ENCODE measurements around the gene WIPF2. TPM values are rescaled to one million over a fixed set of nuclear protein-coding genes. Genes with fewer than 3 reads are reported as not detected.

Gene WIPF2
- polyA plus RNA-seq, 12 donors = 12.7 to 73.8 (median 16.8) TPM

GRCh38 chr17:40243761-40244160, 24.7 kb downstream of the WIPF2 start:
- DNase-seq = no peak

DNA sequence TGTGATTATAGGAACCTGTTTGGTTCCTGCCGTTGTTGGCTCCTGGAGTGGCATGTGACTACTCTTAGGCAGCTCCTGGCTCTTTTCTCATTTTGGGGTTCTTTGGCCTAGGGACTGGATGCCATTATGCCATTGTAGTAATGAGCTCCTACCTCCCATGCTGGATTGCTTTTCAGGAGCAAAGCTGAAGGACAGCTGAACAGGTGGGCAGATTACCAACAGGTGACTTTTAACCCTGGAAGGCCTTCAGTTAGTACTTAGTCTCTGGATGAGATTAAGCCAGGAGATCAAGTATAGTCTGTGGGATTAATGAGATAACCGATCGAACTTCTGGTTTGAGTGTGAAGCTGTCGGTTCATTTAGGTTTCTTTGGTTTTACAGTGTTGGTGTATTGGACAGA, 25.2 kb downstream of the WIPF2 start:
- DNase-seq = no peak

- no peak for DNase-seq
Observed at GRCh38 chr17:40247926-40248495, 28.9 kb downstream of the WIPF2 start.

GRCh38 chr17:40248507-40248906, 29.4 kb downstream of the WIPF2 start:
- no peak for DNase-seq

DNA sequence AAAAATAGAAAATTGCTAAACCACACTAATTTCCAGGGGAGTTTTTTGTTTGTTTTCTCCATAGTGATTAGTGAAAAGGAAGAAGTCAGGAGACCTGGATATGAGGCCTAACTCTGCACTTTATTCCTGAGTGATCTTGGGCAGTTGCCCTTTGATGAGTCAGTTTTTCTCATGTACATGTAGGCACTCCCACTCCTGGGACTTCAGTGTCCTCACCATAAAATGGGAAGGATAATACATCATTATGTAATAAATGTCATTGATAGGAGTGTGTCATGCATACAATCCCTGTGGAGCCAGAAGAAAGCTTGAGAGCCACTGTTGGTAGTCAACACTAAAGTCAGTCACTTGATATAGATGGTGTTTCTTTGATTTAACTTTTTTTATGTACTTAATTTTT, 32.5 kb downstream of the WIPF2 start:
- DNase-seq = peak; percentile 65

GRCh38 chr17:40253565-40253964, 34.5 kb downstream of the WIPF2 start:
- no peak for DNase-seq

- no peak for DNase-seq
Observed at GRCh38 chr17:40259505-40259904, 40.4 kb downstream of the WIPF2 start.

DNA sequence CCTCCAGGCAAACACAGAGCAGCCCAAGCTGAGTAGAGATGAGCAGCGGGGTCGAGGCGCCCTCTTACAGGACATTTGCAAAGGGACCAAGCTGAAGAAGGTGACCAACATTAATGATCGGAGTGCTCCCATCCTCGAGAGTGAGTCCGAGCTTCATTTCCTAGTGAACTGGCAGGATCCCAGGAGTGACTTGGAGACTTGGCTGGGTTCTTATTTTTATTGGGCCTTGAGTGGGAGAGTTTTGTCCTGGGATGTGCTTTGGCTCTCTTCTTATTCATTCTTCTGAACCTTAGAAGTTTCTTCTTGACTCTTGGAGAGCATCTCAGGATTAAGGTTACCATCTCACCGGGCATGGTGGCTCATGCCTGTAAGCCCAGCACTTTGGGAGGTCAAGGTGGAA, 41.4 kb downstream of the WIPF2 start:
- DNase-seq = no peak

GRCh38 chr17:40264458-40265185, 45.5 kb downstream of the WIPF2 start:
- no peak for DNase-seq

DNA sequence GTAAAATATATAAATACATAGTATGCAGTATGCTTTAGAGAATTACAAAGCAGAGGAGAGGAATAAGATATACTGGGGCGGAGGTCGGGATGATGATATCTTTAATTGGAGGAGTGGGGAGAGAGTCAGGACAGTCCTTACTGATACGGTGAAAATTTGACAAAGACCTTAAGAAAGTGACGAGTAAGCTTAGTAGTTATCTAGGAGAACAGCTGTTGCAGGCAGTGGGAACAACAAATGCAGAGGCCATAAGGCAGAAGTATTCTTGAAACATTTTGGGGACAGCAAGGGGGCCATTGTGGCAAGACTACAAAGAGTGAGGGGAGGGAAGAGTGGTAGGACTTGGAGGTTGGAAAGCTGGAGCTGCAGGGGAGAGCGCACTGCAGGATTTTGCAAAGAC, 46.2 kb downstream of the WIPF2 start:
- DNase-seq = no peak

DNA sequence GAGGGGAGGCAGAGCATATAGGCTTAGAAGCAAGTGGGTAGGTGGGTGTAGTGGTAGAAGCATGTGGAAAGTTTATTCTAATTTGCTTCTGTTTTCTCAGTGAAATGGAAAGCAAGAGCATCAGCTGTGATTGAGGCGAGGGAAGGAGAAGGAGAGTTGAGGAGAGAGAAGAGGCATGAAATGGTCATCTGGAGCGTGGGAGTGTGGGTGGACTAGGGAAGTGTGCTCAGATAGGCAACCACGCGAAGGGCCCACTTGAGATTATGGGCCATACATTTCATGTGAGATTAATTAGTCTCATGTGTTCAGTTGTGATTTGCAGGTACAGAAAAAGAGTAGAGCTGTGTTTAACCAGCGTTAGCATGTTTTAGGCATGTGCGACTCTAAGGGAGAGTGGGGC, 47.8 kb downstream of the WIPF2 start:
- no peak for DNase-seq

GRCh38 chr17:40268141-40268712, 49.1 kb downstream of the WIPF2 start:
- no peak for DNase-seq

DNA sequence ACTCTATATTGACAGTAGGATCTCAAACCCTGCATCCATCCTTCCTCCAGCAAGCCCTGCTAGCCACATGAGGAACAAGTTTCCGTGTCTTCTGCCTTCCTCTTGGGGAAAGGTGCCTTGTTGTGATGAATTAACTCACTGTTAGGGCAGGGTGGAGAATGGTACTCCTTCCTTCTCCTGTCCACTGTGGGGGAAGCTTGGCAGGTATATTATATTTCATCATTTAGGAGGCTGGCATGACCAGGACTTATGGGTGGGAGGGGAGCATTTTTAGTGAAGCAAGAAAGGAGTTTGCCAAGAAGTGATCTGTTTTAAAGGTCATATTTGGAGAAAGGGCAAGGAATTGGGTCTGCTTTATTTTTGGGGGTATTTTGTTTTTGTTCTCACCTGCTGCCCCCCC, 59.3 kb downstream of the WIPF2 start:
- no peak for DNase-seq

- no peak for DNase-seq
Observed at GRCh38 chr17:40279402-40279801, 60.3 kb downstream of the WIPF2 start.

- no peak for DNase-seq
Observed at GRCh38 chr17:40281663-40282062, 62.6 kb downstream of the WIPF2 start.

GRCh38 chr17:40283662-40284061, 64.6 kb downstream of the WIPF2 start:
- DNase-seq = no peak

GRCh38 chr17:40284085-40284713, 65.1 kb downstream of the WIPF2 start:
- peak; percentile 78 for DNase-seq

DNA sequence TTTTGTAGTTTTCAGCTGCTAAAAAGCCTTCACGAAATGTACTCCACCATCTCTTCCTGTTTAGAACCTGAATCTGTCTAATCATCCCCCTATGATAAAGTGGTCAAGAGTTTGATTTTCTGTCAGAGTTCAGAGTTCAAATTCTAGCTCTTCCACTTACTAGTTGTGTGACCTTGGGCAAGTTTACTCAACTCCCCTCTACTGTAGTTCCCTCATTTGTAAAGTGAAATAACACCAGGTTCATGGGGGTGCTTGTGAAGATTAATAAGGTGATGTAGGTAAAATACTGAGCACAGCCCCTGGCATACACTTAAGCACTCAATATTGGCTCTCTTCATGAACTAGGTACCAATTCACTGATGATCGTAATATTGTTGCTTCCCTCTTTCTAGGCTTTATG, 67.4 kb downstream of the WIPF2 start:
- DNase-seq = no peak

- DNase-seq = no peak
Observed at GRCh38 chr17:40287159-40287493, 68.0 kb downstream of the WIPF2 start.

- peak; percentile 99 for DNase-seq
Observed at GRCh38 chr17:40287494-40288369, 68.6 kb downstream of the WIPF2 start, which contains the start of gene CDC6. Gene CDC6 (plus strand): TSS chr17:40287879. CDS start chr17:40289421, 1,542 bp downstream.

DNA sequence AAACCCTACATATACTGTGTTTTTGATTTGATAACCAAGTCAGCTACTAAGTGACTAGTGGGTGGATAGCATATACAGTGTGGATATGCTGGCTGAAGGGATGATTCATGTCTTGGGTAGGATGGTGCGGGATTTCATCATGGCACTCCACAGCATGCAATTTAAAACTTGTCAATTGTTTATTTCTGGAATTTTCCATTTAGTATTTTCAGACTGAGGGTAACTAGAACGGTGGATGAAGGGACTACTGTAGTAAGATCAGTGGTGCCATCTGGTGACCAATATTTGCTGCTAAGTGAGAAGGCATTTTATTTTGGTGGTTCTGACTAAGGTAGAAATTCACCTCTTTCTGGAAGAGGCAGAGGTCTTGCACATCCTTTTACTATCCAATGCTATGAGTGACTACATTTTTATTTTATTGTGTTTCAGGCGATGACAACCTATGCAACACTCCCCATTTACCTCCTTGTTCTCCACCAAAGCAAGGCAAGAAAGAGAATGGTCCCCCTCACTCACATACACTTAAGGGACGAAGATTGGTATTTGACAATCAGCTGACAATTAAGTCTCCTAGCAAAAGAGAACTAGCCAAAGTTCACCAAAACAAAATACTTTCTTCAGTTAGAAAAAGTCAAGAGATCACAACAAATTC, 71.7 kb downstream of the WIPF2 start:
- peak; percentile 72 for DNase-seq

DNA sequence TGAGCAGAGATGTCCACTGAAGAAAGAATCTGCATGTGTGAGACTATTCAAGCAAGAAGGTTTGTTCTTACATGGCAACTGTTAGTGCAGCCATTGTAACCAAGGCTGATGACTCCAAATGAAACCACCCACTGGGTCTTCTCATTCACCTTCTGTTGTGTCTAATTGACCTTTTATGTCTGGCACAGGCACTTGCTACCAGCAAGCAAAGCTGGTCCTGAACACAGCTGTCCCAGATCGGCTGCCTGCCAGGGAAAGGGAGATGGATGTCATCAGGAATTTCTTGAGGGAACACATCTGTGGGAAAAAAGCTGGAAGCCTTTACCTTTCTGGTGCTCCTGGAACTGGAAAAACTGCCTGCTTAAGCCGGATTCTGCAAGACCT, 72.2 kb downstream of the WIPF2 start:
- DNase-seq = no peak
